Vagina (tissue), 2 donors: ENCODE results near the gene CSNK2B.

ENCODE experiments used
- POLR2A ChIP-seq, 2 donors: fragments of 450-650 bp; IDR thresholded peaks; one replicate each; pipeline ENCODE4 v1.6.1; 2017; ENCODE audit warnings: antibody characterized with exemption in 2 of 2, mild to moderate bottlenecking in 2 of 2, moderate library complexity in 2 of 2
- TF ChIP-seq, protein P1 (sequence below), 3 experiments: fragments of 450-650 bp in 2 of 3; fragments of 200-600 bp in 1 of 3; sonication (generic) in 1 of 3; IDR thresholded peaks; one replicate each; pipeline ENCODE4 v1.5.1; 2017 to 2019; ENCODE audit warnings: antibody characterized with exemption in 3 of 3, mild to moderate bottlenecking in 2 of 3, moderate library complexity in 2 of 3

DNA sequence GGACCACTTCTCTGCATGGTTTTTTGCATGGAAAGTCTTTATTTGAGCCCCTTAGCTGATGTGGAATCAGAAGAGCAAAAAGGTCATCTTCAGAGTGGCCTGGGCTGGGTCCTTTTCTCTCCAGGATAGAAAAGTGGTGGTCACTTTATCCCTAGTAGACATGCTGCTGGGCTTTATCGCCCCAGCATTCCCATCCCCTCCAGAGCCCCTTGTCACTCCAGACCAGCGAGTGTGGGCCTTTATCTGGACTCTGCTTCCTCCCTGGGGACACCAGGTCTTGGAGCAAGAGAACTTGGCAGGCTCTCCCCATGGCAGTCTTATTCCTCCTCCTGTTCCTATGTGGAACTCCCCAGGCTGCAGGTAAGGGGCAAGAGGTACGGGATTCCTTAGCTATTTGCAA, 40.7 kb downstream of the CSNK2B start, which contains the start of gene LY6G6F:
- TF ChIP-seq, protein P1, sequence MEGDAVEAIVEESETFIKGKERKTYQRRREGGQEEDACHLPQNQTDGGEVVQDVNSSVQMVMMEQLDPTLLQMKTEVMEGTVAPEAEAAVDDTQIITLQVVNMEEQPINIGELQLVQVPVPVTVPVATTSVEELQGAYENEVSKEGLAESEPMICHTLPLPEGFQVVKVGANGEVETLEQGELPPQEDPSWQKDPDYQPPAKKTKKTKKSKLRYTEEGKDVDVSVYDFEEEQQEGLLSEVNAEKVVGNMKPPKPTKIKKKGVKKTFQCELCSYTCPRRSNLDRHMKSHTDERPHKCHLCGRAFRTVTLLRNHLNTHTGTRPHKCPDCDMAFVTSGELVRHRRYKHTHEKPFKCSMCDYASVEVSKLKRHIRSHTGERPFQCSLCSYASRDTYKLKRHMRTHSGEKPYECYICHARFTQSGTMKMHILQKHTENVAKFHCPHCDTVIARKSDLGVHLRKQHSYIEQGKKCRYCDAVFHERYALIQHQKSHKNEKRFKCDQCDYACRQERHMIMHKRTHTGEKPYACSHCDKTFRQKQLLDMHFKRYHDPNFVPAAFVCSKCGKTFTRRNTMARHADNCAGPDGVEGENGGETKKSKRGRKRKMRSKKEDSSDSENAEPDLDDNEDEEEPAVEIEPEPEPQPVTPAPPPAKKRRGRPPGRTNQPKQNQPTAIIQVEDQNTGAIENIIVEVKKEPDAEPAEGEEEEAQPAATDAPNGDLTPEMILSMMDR (IDR thresholded peaks at IDR 0.05), result no peak
- no peak for TF ChIP-seq POLR2A (IDR thresholded peaks at IDR 0.05)
